ENCODE results near the gene DDN.

- no peak for TF ChIP-seq CTCF (IDR thresholded peaks at IDR 0.05 in 2 of 3, conservative IDR thresholded peaks at IDR 0.05 in 1 of 3; ENCODE audit: control insufficient read depth in 2 of 3, extremely low read depth in 1 of 3, insufficient read depth in 1 of 3, low read depth in 3 of 3, low read length in 3 of 3)
- no peak for TF ChIP-seq RAD21 (IDR thresholded peaks at IDR 0.05; ENCODE audit: insufficient read depth, low read depth, low read length)
- no peak for TF ChIP-seq MYC (IDR thresholded peaks at IDR 0.05; ENCODE audit: insufficient read depth, insufficient read length, insufficient replicate concordance, low read length, severe bottlenecking)
- no peak for TF ChIP-seq YY1 (IDR thresholded peaks at IDR 0.05; ENCODE audit: low read depth, low read length)
- no peak for TF ChIP-seq POLR2A (IDR thresholded peaks at IDR 0.05; ENCODE audit: low read depth, low read length)
- no peak for TF ChIP-seq SPI1 (IDR thresholded peaks at IDR 0.05; ENCODE audit: borderline replicate concordance, insufficient read depth, low read depth, low read length)
- no peak for TF ChIP-seq EP300 (IDR thresholded peaks at IDR 0.05; ENCODE audit: borderline replicate concordance in 1 of 2, control insufficient read depth in 1 of 2, low read depth in 2 of 2, low read length in 2 of 2)
- no peak for TF ChIP-seq TCF7 (IDR thresholded peaks at IDR 0.05; ENCODE audit: borderline replicate concordance)
Measured at GRCh38 chr12:49038291-49038955, 39.2 kb upstream of the DDN start.

Data from GM12878 (cell line).